GM19324 (cell line): Measurements from ENCODE around the gene TIMM17B.
"Not testable (repeated sequence)": the region's sequence is repeated elsewhere in the genome, so short reads cannot be mapped to it uniquely, and the experiment has no call there.

Experiments
- ATAC-seq: cut with Tn5 transposase; IDR thresholded peaks from one replicate; pipeline ENCODE4 v1.9.1; 2021; ENCODE audit warnings: mild to moderate bottlenecking, moderate library complexity; ENCODE audit not compliant: unreplicated experiment, low FRiP score

TIMM17B gene

GRCh38 chrX:48897157-48897624 is 377 bp downstream of the TIMM17B start:
- ATAC-seq, result peak; percentile 22

- ATAC-seq, result no peak
Measured at GRCh38 chrX:48896611-48897011, 957 bp downstream of the TIMM17B start.

- no peak for ATAC-seq
Measured at GRCh38 chrX:48894891-48895290, 2.7 kb downstream of the TIMM17B start.

- ATAC-seq, result no peak
Measured at GRCh38 chrX:48893556-48894348, 3.8 kb downstream of the TIMM17B start.

GRCh38 chrX:48892896-48893295 is 4.7 kb downstream of the TIMM17B start:
- ATAC-seq, result no peak

- peak; percentile 76 for ATAC-seq
Measured at GRCh38 chrX:48891402-48892288, 5.9 kb downstream of the TIMM17B start.

GRCh38 chrX:48890934-48891401 is 6.6 kb downstream of the TIMM17B start:
- ATAC-seq, result peak; percentile 44

- no peak for ATAC-seq
Measured at GRCh38 chrX:48890296-48890925, 7.2 kb downstream of the TIMM17B start.

- ATAC-seq, result not testable (repeated sequence)
Measured at GRCh38 chrX:48886586-48886985, 11.0 kb downstream of the TIMM17B start.

GRCh38 chrX:48883729-48884128 is 13.8 kb downstream of the TIMM17B start:
- no peak for ATAC-seq

- not testable (repeated sequence) for ATAC-seq
Measured at GRCh38 chrX:48876944-48877343, 20.6 kb downstream of the TIMM17B start.

- ATAC-seq, result not testable (repeated sequence)
Measured at GRCh38 chrX:48872017-48872416, 25.6 kb downstream of the TIMM17B start.

- no peak for ATAC-seq
Measured at GRCh38 chrX:48864210-48864609, 33.4 kb downstream of the TIMM17B start.

GRCh38 chrX:48854898-48855297 is 42.7 kb downstream of the TIMM17B start:
- no peak for ATAC-seq

- ATAC-seq, result not testable (repeated sequence)
Measured at GRCh38 chrX:48854121-48854804, 43.3 kb downstream of the TIMM17B start.

GRCh38 chrX:48853494-48853893 is 44.1 kb downstream of the TIMM17B start:
- not testable (repeated sequence) for ATAC-seq

GRCh38 chrX:48852857-48853256 is 44.7 kb downstream of the TIMM17B start:
- no peak for ATAC-seq

- no peak for ATAC-seq
Measured at GRCh38 chrX:48848847-48849246, 48.7 kb downstream of the TIMM17B start.
